Vagina (tissue), 2 donors: Measurements from ENCODE around the gene KCND2.

Source experiments
- POLR2A ChIP-seq, 2 donors: fragments of 450-650 bp; IDR thresholded peaks; one replicate each; pipeline ENCODE4 v1.6.1; 2017; ENCODE audit warnings: antibody characterized with exemption in 2 of 2, mild to moderate bottlenecking in 2 of 2, moderate library complexity in 2 of 2
- TF ChIP-seq, protein P1 (sequence below), 3 experiments: fragments of 450-650 bp in 2 of 3; fragments of 200-600 bp in 1 of 3; sonication (generic) in 1 of 3; IDR thresholded peaks; one replicate each; pipeline ENCODE4 v1.5.1; 2017 to 2019; ENCODE audit warnings: antibody characterized with exemption in 3 of 3, mild to moderate bottlenecking in 2 of 3, moderate library complexity in 2 of 3

DNA sequence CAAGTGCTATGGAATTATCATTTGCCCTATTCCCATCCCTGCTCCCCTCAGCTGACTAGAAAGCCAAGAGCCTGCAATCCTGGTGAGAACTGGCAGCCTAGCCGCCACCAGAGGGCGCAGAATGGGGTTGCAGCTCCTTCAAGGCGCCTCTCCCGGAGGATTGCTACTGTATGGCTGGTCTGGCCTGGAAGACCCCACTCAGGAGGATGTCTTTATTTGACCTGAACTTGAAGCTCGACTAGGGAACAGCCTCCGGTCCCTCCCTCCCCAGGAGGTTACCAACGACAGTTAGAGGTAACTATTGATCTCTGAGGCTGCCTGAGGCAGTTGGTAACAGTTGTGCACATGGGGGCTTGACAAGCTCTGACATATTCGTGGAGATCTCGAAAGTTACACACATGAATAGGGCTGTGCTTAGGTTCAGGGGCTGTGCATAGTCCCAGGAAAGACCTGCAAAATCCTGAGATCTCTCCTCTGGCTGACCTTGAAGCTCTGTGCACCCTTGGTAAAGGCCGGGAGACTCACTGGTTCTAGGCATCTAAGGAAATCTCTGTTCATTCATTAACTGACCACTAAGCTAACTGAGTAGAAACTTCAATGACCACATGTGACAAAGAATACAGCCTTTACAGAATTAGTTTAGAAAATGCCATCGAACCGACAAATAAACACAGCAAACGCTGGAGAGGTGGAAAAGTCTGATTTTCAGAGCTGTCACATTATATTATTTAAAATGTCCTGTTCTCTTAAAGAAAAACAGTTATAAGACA, 519.3 kb downstream of the KCND2 start:
- TF ChIP-seq, protein P1, sequence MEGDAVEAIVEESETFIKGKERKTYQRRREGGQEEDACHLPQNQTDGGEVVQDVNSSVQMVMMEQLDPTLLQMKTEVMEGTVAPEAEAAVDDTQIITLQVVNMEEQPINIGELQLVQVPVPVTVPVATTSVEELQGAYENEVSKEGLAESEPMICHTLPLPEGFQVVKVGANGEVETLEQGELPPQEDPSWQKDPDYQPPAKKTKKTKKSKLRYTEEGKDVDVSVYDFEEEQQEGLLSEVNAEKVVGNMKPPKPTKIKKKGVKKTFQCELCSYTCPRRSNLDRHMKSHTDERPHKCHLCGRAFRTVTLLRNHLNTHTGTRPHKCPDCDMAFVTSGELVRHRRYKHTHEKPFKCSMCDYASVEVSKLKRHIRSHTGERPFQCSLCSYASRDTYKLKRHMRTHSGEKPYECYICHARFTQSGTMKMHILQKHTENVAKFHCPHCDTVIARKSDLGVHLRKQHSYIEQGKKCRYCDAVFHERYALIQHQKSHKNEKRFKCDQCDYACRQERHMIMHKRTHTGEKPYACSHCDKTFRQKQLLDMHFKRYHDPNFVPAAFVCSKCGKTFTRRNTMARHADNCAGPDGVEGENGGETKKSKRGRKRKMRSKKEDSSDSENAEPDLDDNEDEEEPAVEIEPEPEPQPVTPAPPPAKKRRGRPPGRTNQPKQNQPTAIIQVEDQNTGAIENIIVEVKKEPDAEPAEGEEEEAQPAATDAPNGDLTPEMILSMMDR (IDR thresholded peaks at IDR 0.05), result peak; percentile 37 to 46 (median 40)
- TF ChIP-seq POLR2A (IDR thresholded peaks at IDR 0.05), result no peak
